GM21381 (cell line): ENCODE results near the gene KYAT1.
A peak's percentile ranks its signal among the peaks of the same experiment; 100 is the strongest.

Experiments used
- ATAC-seq: cut with Tn5 transposase; IDR thresholded peaks from one replicate; pipeline ENCODE4 v1.9.1; 2021; ENCODE audit warnings: mild to moderate bottlenecking, moderate library complexity; ENCODE audit not compliant: unreplicated experiment

The KYAT1 gene

GRCh38 chr9:128909859-128910258 lies 28.1 kb upstream of the KYAT1 start:
- no peak for ATAC-seq

- ATAC-seq, result no peak
Observed at GRCh38 chr9:128908372-128908771, 26.6 kb upstream of the KYAT1 start.

GRCh38 chr9:128906741-128907140 lies 25.0 kb upstream of the KYAT1 start:
- no peak for ATAC-seq

- ATAC-seq, result no peak
Observed at GRCh38 chr9:128905964-128906363, 24.2 kb upstream of the KYAT1 start.

GRCh38 chr9:128903871-128904620 lies 22.3 kb upstream of the KYAT1 start:
- no peak for ATAC-seq

GRCh38 chr9:128903079-128903461 lies 21.3 kb upstream of the KYAT1 start:
- no peak for ATAC-seq

- ATAC-seq, result peak; percentile 83
Observed at GRCh38 chr9:128902351-128903078, 20.8 kb upstream of the KYAT1 start.

- ATAC-seq, result peak; percentile 12
Observed at GRCh38 chr9:128901822-128902221, 20.1 kb upstream of the KYAT1 start.

- ATAC-seq, result no peak
Observed at GRCh38 chr9:128901379-128901778, 19.6 kb upstream of the KYAT1 start.

GRCh38 chr9:128899566-128900322 lies 18.0 kb upstream of the KYAT1 start:
- ATAC-seq, result no peak

GRCh38 chr9:128898845-128899565 lies 17.3 kb upstream of the KYAT1 start:
- ATAC-seq, result no peak

- ATAC-seq, result no peak
Observed at GRCh38 chr9:128898382-128898781, 16.6 kb upstream of the KYAT1 start.

GRCh38 chr9:128895556-128895955 lies 13.8 kb upstream of the KYAT1 start:
- no peak for ATAC-seq

- ATAC-seq, result no peak
Observed at GRCh38 chr9:128894764-128895163, 13.0 kb upstream of the KYAT1 start.

GRCh38 chr9:128893354-128893753 lies 11.6 kb upstream of the KYAT1 start:
- ATAC-seq, result no peak

- ATAC-seq, result no peak
Observed at GRCh38 chr9:128892221-128892921, 10.6 kb upstream of the KYAT1 start.

GRCh38 chr9:128891321-128892220 lies 9.8 kb upstream of the KYAT1 start:
- no peak for ATAC-seq

GRCh38 chr9:128887914-128888350 lies 6.2 kb upstream of the KYAT1 start:
- no peak for ATAC-seq

GRCh38 chr9:128887049-128887448 lies 5.3 kb upstream of the KYAT1 start:
- ATAC-seq, result no peak
